H1 (cell line): ENCODE measurements around the gene ENTREP1. TPM values are rescaled to one million over a fixed set of nuclear protein-coding genes. Genes with fewer than 3 reads are reported as not detected.

ENCODE experiments used
- CTCF ChIA-PET: fragments of 300-600 bp; sonication (Branson Sonifier 250); formaldehyde crosslinking; loops from one replicate; lab custom pipeline; 2021; ENCODE audit not compliant: partially characterized antibody; lab: Charles Lee
- POLR2A ChIA-PET: fragments of 300-600 bp; sonication (Branson Sonifier 250); formaldehyde crosslinking; loops from one replicate; lab custom pipeline; 2021; ENCODE audit warnings: inconsistent platforms; ENCODE audit not compliant: partially characterized antibody; lab: Charles Lee
- DNase-seq, 2 experiments: peaks; one replicate each; pipeline versions ENCODE4 v3.0.0 to v3.0.0-alpha.2; 2010 to 2022; ENCODE audit warnings: low spot score in 2 of 2, low read depth in 1 of 2, mixed read lengths in 1 of 2
- FAIRE-seq: peaks from 2 replicates; lab custom pipeline; 2011; peaks lifted over from hg19 to GRCh38; lab: Jason Lieb, UNC
- H2AFZ ChIP-seq: 2 replicates; pipeline ENCODE4 v1.8.1; 2012; ENCODE audit warnings: low read length, inconsistent platforms
- H2AK5ac ChIP-seq: 2 replicates; pipeline ENCODE4 v1.6.1; 2013; ENCODE audit warnings: low read depth, low read length
- H2BK120ac ChIP-seq: replicated peaks from 2 replicates; pipeline ENCODE3; 2013; ENCODE audit warnings: low read depth, low read length, inconsistent platforms
- H2BK12ac ChIP-seq: 2 replicates; pipeline ENCODE4 v1.6.1; 2013; ENCODE audit warnings: low read depth, low read length
- H2BK15ac ChIP-seq: 2 replicates; pipeline ENCODE4 v1.6.1; 2013; ENCODE audit warnings: low read length
- H2BK20ac ChIP-seq: 2 replicates; pipeline ENCODE4 v1.6.1; 2013; ENCODE audit warnings: low read length
- H2BK5ac ChIP-seq: 2 replicates; pipeline ENCODE4 v1.6.1; 2013; ENCODE audit warnings: low read depth, low read length
- H3K14ac ChIP-seq: 2 replicates; pipeline ENCODE4 v1.6.1; 2013; ENCODE audit warnings: inconsistent platforms; ENCODE audit not compliant: insufficient read length
- H3K18ac ChIP-seq: 2 replicates; pipeline ENCODE4 v1.6.1; 2013; ENCODE audit warnings: low read length; ENCODE audit errors: extremely low read depth
- H3K23ac ChIP-seq: 2 replicates; pipeline ENCODE4 v1.6.1; 2013; ENCODE audit warnings: inconsistent platforms; ENCODE audit not compliant: insufficient read length
- H3K23me2 ChIP-seq: 2 replicates; pipeline ENCODE4 v1.6.1; 2013; ENCODE audit warnings: low read depth, low read length
- H3K27ac ChIP-seq: 2 replicates; pipeline ENCODE4 v1.6.1; 2011; ENCODE audit warnings: low read depth, low read length, inconsistent platforms
- H3K27me3 ChIP-seq, 4 experiments: replicated peaks in 1 of 4; 1 replicate in 1 of 4; 2 replicates in 3 of 4; pipeline versions ENCODE4 v1.6.1 to v1.8.1; 2011 to 2013; ENCODE audit warnings: low read length in 3 of 4, mild to moderate bottlenecking in 3 of 4, inconsistent platforms in 2 of 4, mixed read lengths in 2 of 4, moderate library complexity in 1 of 4; ENCODE audit not compliant: control insufficient read depth in 3 of 4, insufficient read depth in 3 of 4; ENCODE audit errors: extremely low read depth in 1 of 4
- H3K36me3 ChIP-seq, 4 experiments: 2 replicates each; pipeline versions ENCODE4 v1.6.1 to v1.8.1; 2011 to 2013; ENCODE audit warnings: mild to moderate bottlenecking in 4 of 4, low read length in 3 of 4, moderate library complexity in 2 of 4, control low read depth in 1 of 4, inconsistent platforms in 1 of 4; ENCODE audit not compliant: insufficient read depth in 4 of 4, control insufficient read depth in 2 of 4
- H3K4ac ChIP-seq: replicated peaks from 2 replicates; pipeline ENCODE3; 2013; ENCODE audit warnings: low read length, low read depth, mixed read lengths, inconsistent platforms; ENCODE audit not compliant: insufficient read length
- H3K4me1 ChIP-seq, 4 experiments: replicated peaks in 1 of 4; 1 replicate in 1 of 4; 2 replicates in 3 of 4; pipeline versions ENCODE4 v1.6.1 to v1.8.1; 2011 to 2013; ENCODE audit warnings: low read length in 3 of 4, inconsistent platforms in 2 of 4, mixed read lengths in 1 of 4; ENCODE audit not compliant: insufficient read depth in 4 of 4, control insufficient read depth in 3 of 4
- H3K4me2 ChIP-seq, 2 experiments: 2 replicates each; pipeline versions ENCODE4 v1.6.1 to v1.8.1; 2011 to 2013; ENCODE audit warnings: low read depth in 2 of 2, low read length in 2 of 2, control low read depth in 1 of 2, inconsistent platforms in 1 of 2, mild to moderate bottlenecking in 1 of 2; ENCODE audit not compliant: insufficient read depth in 1 of 2
- H3K4me3 ChIP-seq, 4 experiments: fragments of 200-600, 300-600 bp in 1 of 4; sonication (generic), shearing (Covaris generic), sonication (Bioruptor Twin) in 1 of 4; 2 replicates each; pipeline versions ENCODE4 v1.5.1 to v1.8.1; 2011 to 2016; ENCODE audit warnings: low read length in 4 of 4, low read depth in 3 of 4, control low read depth in 2 of 4, inconsistent platforms in 2 of 4, mild to moderate bottlenecking in 2 of 4, mixed read lengths in 1 of 4, moderate library complexity in 1 of 4; ENCODE audit not compliant: insufficient read depth in 2 of 4; ENCODE audit errors: extremely low read depth in 1 of 4
- H3K56ac ChIP-seq: replicated peaks from 2 replicates; pipeline ENCODE3; 2013; ENCODE audit warnings: low read depth, mild to moderate bottlenecking, mixed read lengths, low read length, inconsistent platforms; ENCODE audit not compliant: insufficient read length
- H3K79me1 ChIP-seq: 2 replicates; pipeline ENCODE4 v1.6.1; 2013; ENCODE audit warnings: low read depth, low read length, control low read depth
- H3K79me2 ChIP-seq, 2 experiments: 2 replicates each; pipeline versions ENCODE4 v1.6.1 to v1.8.1; 2012 to 2013; ENCODE audit warnings: low read length in 2 of 2, mild to moderate bottlenecking in 2 of 2, inconsistent platforms in 1 of 2; ENCODE audit not compliant: insufficient read depth in 2 of 2, control insufficient read depth in 1 of 2
- H3K9ac ChIP-seq, 4 experiments: replicated peaks in 1 of 4; 1 replicate in 1 of 4; 2 replicates in 3 of 4; pipeline versions ENCODE4 v1.6.1 to v1.8.1; 2011 to 2013; ENCODE audit warnings: low read depth in 3 of 4, low read length in 3 of 4, control low read depth in 2 of 4, mild to moderate bottlenecking in 2 of 4, moderate library complexity in 2 of 4, inconsistent platforms in 1 of 4; ENCODE audit errors: extremely low read depth in 1 of 4
- H3K9me3 ChIP-seq, 2 experiments: 2 replicates each; pipeline versions ENCODE4 v1.6.1 to v1.8.1; 2012 to 2013; ENCODE audit warnings: mild to moderate bottlenecking in 2 of 2, moderate library complexity in 2 of 2, control low read depth in 1 of 2, inconsistent platforms in 1 of 2, low read depth in 1 of 2, low read length in 1 of 2, mixed read lengths in 1 of 2; ENCODE audit not compliant: insufficient read depth in 2 of 2
- H4K20me1 ChIP-seq, 2 experiments: replicated peaks in 1 of 2; 2 replicates each; pipeline versions ENCODE3 to v1.8.1; 2011 to 2013; ENCODE audit warnings: inconsistent platforms in 2 of 2, low read length in 2 of 2, mild to moderate bottlenecking in 1 of 2; ENCODE audit not compliant: insufficient read depth in 2 of 2, control insufficient read depth in 1 of 2
- H4K5ac ChIP-seq: 2 replicates; pipeline ENCODE4 v1.6.1; 2013; ENCODE audit warnings: low read length, low read depth, mixed read lengths, inconsistent platforms; ENCODE audit not compliant: insufficient read length
- H4K8ac ChIP-seq: 2 replicates; pipeline ENCODE4 v1.8.0; 2013; ENCODE audit warnings: mild to moderate bottlenecking, moderate library complexity, low read length, inconsistent platforms; ENCODE audit not compliant: insufficient read depth; ENCODE audit errors: extremely low read depth
- H4K91ac ChIP-seq: replicated peaks from 2 replicates; pipeline ENCODE3; 2013; ENCODE audit warnings: low read length, mixed read lengths, inconsistent platforms; ENCODE audit not compliant: insufficient read length
- CTBP2 ChIP-seq: IDR thresholded peaks from 2 replicates; pipeline ENCODE4 v1.7.0; 2011; ENCODE audit warnings: borderline replicate concordance, mild to moderate bottlenecking, moderate library complexity, mixed read lengths, low read length; ENCODE audit not compliant: insufficient read depth, insufficient read length
- E2F6 ChIP-seq: IDR thresholded peaks from 2 replicates; pipeline ENCODE4 v1.6.1; 2012; ENCODE audit warnings: inconsistent platforms
- MAX ChIP-seq: IDR thresholded peaks from 2 replicates; pipeline ENCODE4 v1.6.1; 2012; ENCODE audit warnings: inconsistent platforms
- WGBS, 2 experiments: shearing (Covaris generic) in 1 of 2; methylation state at CpG; one replicate each; pipeline versions ENCODE4 v1.1.6 to v1.1.7; 2013 to 2015; ENCODE audit warnings: low lambda C conversion rate in 2 of 2, mixed read lengths in 2 of 2, inconsistent platforms in 1 of 2, low coverage in 1 of 2, missing lambda C conversion rate in 1 of 2; ENCODE audit not compliant: insufficient replicate concordance in 2 of 2, insufficient coverage in 1 of 2, insufficient read length in 1 of 2; ENCODE audit errors: extremely low coverage in 1 of 2, missing lambda C conversion rate in 1 of 2; 5-methylcytosine and 5-hydroxymethylcytosine counted together
- polyA plus RNA-seq, 7 experiments: library from polyadenylated mRNA; depleted of rRNA in 3 of 7; stranded (reverse) in 5 of 7; unstranded in 2 of 7; fragments of >200 nt in 5 of 7; fragments of 200-250 nt in 2 of 7; gene quantifications; 1 replicate in 5 of 7; 2 replicates in 1 of 7; 4 replicates in 1 of 7; pipeline versions ENCODE4 v1.2.1 to v1.2.3, GENCODE V29; 2011 to 2013; ENCODE audit warnings: missing spikeins in 2 of 7, mixed read lengths in 2 of 7
- total RNA-seq: library from RNA; stranded (reverse); fragmentation: NEBNext Ultra II Directional; extraction: Animal tissue kit (Norgen Biotek cat#: 25700); gene quantifications from 2 replicates; pipeline ENCODE4 v1.2.1, GENCODE V29; 2021

ENTREP1 gene
- total and polyA plus RNA-seq, 2 of the 8 experiments (the other 6 are each of a cell fraction or from before 2014, with no cell fraction given) = 15.3 to 25.0 TPM

GRCh38 chr9:69344459-69344858 lies 19.4 kb downstream of the ENTREP1 start:
- Histone ChIP-seq H2BK20ac (no peak overlapping the region), H3K36me3 (no peaks in the 10 kb centered on the region; a peak in 1 of 8 replicates), H3K4me3 (no peak overlapping the region), H2BK120ac (no peak overlapping the region), H4K91ac (no peak overlapping the region), H3K4ac (no peak overlapping the region), H3K27ac (no peak overlapping the region), H3K4me1 (peaks cover 0 to 7% (median 3%) of the 10 kb centered on the region in 4 experiments; a peak in 4 of 7 replicates), H2AFZ (no peak overlapping the region), H3K9ac (peak overlapping the region in 1 of 4 experiments; percentile 9; a peak in 1 of 7 replicates), H3K18ac (peak overlapping the region; percentile 9; the same call in 1 of the 2 replicates), H2AK5ac (no peak overlapping the region; the same call in 1 of the 2 replicates), H3K79me2 (0 out of 4 replicates have a peak, but pooled peaks cover 0 to 3% of the 10 kb centered on the region in 2 experiments)
- DNase-seq = no peak
- CTCF ChIA-PET = interaction anchor here (0.9 to 1.2 kb wide), 2 partner anchors 9 to 83 kb away, joined by 3 read pairs; no protein-coding TSS in a partner anchor
- 82% methylated on average over 4 of the region's 4 CpGs; no CpG with 5 or more reads in 1 of the 2 experiments for WGBS, 2 experiments
- TF ChIP-seq MAX (0 out of 2 replicates have a peak, but pooled peaks have one; percentile 11), CTBP2 (no peak), E2F6 (peak; percentile 31; the same call in 1 of the 2 replicates)
- TF ChIP-seq, all 59 proteins: peak for 2
- H3K4me2 ChIP-seq = no peak overlapping the region
- no peaks in the 10 kb centered on the region for H4K20me1 ChIP-seq
- FAIRE-seq = peak; percentile 13
- H2BK5ac ChIP-seq = 0 out of 2 replicates have a peak overlapping the region, but pooled peaks have one; percentile 1
- no peaks in the 10 kb centered on the region; the same call in 1 of the 2 replicates for H3K23me2 ChIP-seq
- H2BK15ac ChIP-seq = no peak overlapping the region
- no peak overlapping the region for H4K5ac ChIP-seq
- POLR2A ChIA-PET = interaction anchor here (0.7 to 3.0 kb wide), 4 partner anchors 9 to 37 kb away, joined by 3 to 15 read pairs (median 7); no protein-coding TSS in a partner anchor
- H3K9me3 ChIP-seq = no peaks in the 10 kb centered on the region
- no peak overlapping the region for H4K8ac ChIP-seq
- H3K56ac ChIP-seq = no peak overlapping the region
- H3K23ac ChIP-seq = no peak overlapping the region
- H3K79me1 ChIP-seq = no peaks in the 10 kb centered on the region; the same call in 1 of the 2 replicates
- H3K27me3 ChIP-seq = no peaks in the 10 kb centered on the region
- no peak overlapping the region for H2BK12ac ChIP-seq
- no peak overlapping the region for H3K14ac ChIP-seq
